H1 (cell line): Measurements from ENCODE around the gene METRNL. TPM values are rescaled to one million over a fixed set of nuclear protein-coding genes. Genes with fewer than 3 reads are reported as not detected.

Source experiments
- CTCF ChIA-PET: fragments of 300-600 bp; sonication (Branson Sonifier 250); formaldehyde crosslinking; loops from one replicate; lab custom pipeline; 2021; ENCODE audit not compliant: partially characterized antibody; lab: Charles Lee
- POLR2A ChIA-PET: fragments of 300-600 bp; sonication (Branson Sonifier 250); formaldehyde crosslinking; loops from one replicate; lab custom pipeline; 2021; ENCODE audit warnings: inconsistent platforms; ENCODE audit not compliant: partially characterized antibody; lab: Charles Lee
- DNase-seq, 2 experiments: peaks; one replicate each; pipeline versions ENCODE4 v3.0.0 to v3.0.0-alpha.2; 2010 to 2022; ENCODE audit warnings: low spot score in 2 of 2, low read depth in 1 of 2, mixed read lengths in 1 of 2
- FAIRE-seq: peaks from 2 replicates; lab custom pipeline; 2011; peaks lifted over from hg19 to GRCh38; lab: Jason Lieb, UNC
- H2AFZ ChIP-seq: 2 replicates; pipeline ENCODE4 v1.8.1; 2012; ENCODE audit warnings: low read length, inconsistent platforms
- H2AK5ac ChIP-seq: 2 replicates; pipeline ENCODE4 v1.6.1; 2013; ENCODE audit warnings: low read depth, low read length
- H2BK120ac ChIP-seq: replicated peaks from 2 replicates; pipeline ENCODE3; 2013; ENCODE audit warnings: low read depth, low read length, inconsistent platforms
- H2BK12ac ChIP-seq: 2 replicates; pipeline ENCODE4 v1.6.1; 2013; ENCODE audit warnings: low read depth, low read length
- H2BK15ac ChIP-seq: 2 replicates; pipeline ENCODE4 v1.6.1; 2013; ENCODE audit warnings: low read length
- H2BK20ac ChIP-seq: 2 replicates; pipeline ENCODE4 v1.6.1; 2013; ENCODE audit warnings: low read length
- H2BK5ac ChIP-seq: 2 replicates; pipeline ENCODE4 v1.6.1; 2013; ENCODE audit warnings: low read depth, low read length
- H3K14ac ChIP-seq: 2 replicates; pipeline ENCODE4 v1.6.1; 2013; ENCODE audit warnings: inconsistent platforms; ENCODE audit not compliant: insufficient read length
- H3K18ac ChIP-seq: 2 replicates; pipeline ENCODE4 v1.6.1; 2013; ENCODE audit warnings: low read length; ENCODE audit errors: extremely low read depth
- H3K23ac ChIP-seq: 2 replicates; pipeline ENCODE4 v1.6.1; 2013; ENCODE audit warnings: inconsistent platforms; ENCODE audit not compliant: insufficient read length
- H3K23me2 ChIP-seq: 2 replicates; pipeline ENCODE4 v1.6.1; 2013; ENCODE audit warnings: low read depth, low read length
- H3K27ac ChIP-seq: 2 replicates; pipeline ENCODE4 v1.6.1; 2011; ENCODE audit warnings: low read depth, low read length, inconsistent platforms
- H3K27me3 ChIP-seq, 4 experiments: replicated peaks in 1 of 4; 1 replicate in 1 of 4; 2 replicates in 3 of 4; pipeline versions ENCODE4 v1.6.1 to v1.8.1; 2011 to 2013; ENCODE audit warnings: low read length in 3 of 4, mild to moderate bottlenecking in 3 of 4, inconsistent platforms in 2 of 4, mixed read lengths in 2 of 4, moderate library complexity in 1 of 4; ENCODE audit not compliant: control insufficient read depth in 3 of 4, insufficient read depth in 3 of 4; ENCODE audit errors: extremely low read depth in 1 of 4
- H3K36me3 ChIP-seq, 4 experiments: 2 replicates each; pipeline versions ENCODE4 v1.6.1 to v1.8.1; 2011 to 2013; ENCODE audit warnings: mild to moderate bottlenecking in 4 of 4, low read length in 3 of 4, moderate library complexity in 2 of 4, control low read depth in 1 of 4, inconsistent platforms in 1 of 4; ENCODE audit not compliant: insufficient read depth in 4 of 4, control insufficient read depth in 2 of 4
- H3K4ac ChIP-seq: replicated peaks from 2 replicates; pipeline ENCODE3; 2013; ENCODE audit warnings: low read length, low read depth, mixed read lengths, inconsistent platforms; ENCODE audit not compliant: insufficient read length
- H3K4me1 ChIP-seq, 4 experiments: replicated peaks in 1 of 4; 1 replicate in 1 of 4; 2 replicates in 3 of 4; pipeline versions ENCODE4 v1.6.1 to v1.8.1; 2011 to 2013; ENCODE audit warnings: low read length in 3 of 4, inconsistent platforms in 2 of 4, mixed read lengths in 1 of 4; ENCODE audit not compliant: insufficient read depth in 4 of 4, control insufficient read depth in 3 of 4
- H3K4me2 ChIP-seq, 2 experiments: 2 replicates each; pipeline versions ENCODE4 v1.6.1 to v1.8.1; 2011 to 2013; ENCODE audit warnings: low read depth in 2 of 2, low read length in 2 of 2, control low read depth in 1 of 2, inconsistent platforms in 1 of 2, mild to moderate bottlenecking in 1 of 2; ENCODE audit not compliant: insufficient read depth in 1 of 2
- H3K4me3 ChIP-seq, 4 experiments: fragments of 200-600, 300-600 bp in 1 of 4; sonication (generic), shearing (Covaris generic), sonication (Bioruptor Twin) in 1 of 4; 2 replicates each; pipeline versions ENCODE4 v1.5.1 to v1.8.1; 2011 to 2016; ENCODE audit warnings: low read length in 4 of 4, low read depth in 3 of 4, control low read depth in 2 of 4, inconsistent platforms in 2 of 4, mild to moderate bottlenecking in 2 of 4, mixed read lengths in 1 of 4, moderate library complexity in 1 of 4; ENCODE audit not compliant: insufficient read depth in 2 of 4; ENCODE audit errors: extremely low read depth in 1 of 4
- H3K56ac ChIP-seq: replicated peaks from 2 replicates; pipeline ENCODE3; 2013; ENCODE audit warnings: low read depth, mild to moderate bottlenecking, mixed read lengths, low read length, inconsistent platforms; ENCODE audit not compliant: insufficient read length
- H3K79me1 ChIP-seq: 2 replicates; pipeline ENCODE4 v1.6.1; 2013; ENCODE audit warnings: low read depth, low read length, control low read depth
- H3K79me2 ChIP-seq, 2 experiments: 2 replicates each; pipeline versions ENCODE4 v1.6.1 to v1.8.1; 2012 to 2013; ENCODE audit warnings: low read length in 2 of 2, mild to moderate bottlenecking in 2 of 2, inconsistent platforms in 1 of 2; ENCODE audit not compliant: insufficient read depth in 2 of 2, control insufficient read depth in 1 of 2
- H3K9ac ChIP-seq, 4 experiments: replicated peaks in 1 of 4; 1 replicate in 1 of 4; 2 replicates in 3 of 4; pipeline versions ENCODE4 v1.6.1 to v1.8.1; 2011 to 2013; ENCODE audit warnings: low read depth in 3 of 4, low read length in 3 of 4, control low read depth in 2 of 4, mild to moderate bottlenecking in 2 of 4, moderate library complexity in 2 of 4, inconsistent platforms in 1 of 4; ENCODE audit errors: extremely low read depth in 1 of 4
- H3K9me3 ChIP-seq, 2 experiments: 2 replicates each; pipeline versions ENCODE4 v1.6.1 to v1.8.1; 2012 to 2013; ENCODE audit warnings: mild to moderate bottlenecking in 2 of 2, moderate library complexity in 2 of 2, control low read depth in 1 of 2, inconsistent platforms in 1 of 2, low read depth in 1 of 2, low read length in 1 of 2, mixed read lengths in 1 of 2; ENCODE audit not compliant: insufficient read depth in 2 of 2
- H4K20me1 ChIP-seq, 2 experiments: replicated peaks in 1 of 2; 2 replicates each; pipeline versions ENCODE3 to v1.8.1; 2011 to 2013; ENCODE audit warnings: inconsistent platforms in 2 of 2, low read length in 2 of 2, mild to moderate bottlenecking in 1 of 2; ENCODE audit not compliant: insufficient read depth in 2 of 2, control insufficient read depth in 1 of 2
- H4K5ac ChIP-seq: 2 replicates; pipeline ENCODE4 v1.6.1; 2013; ENCODE audit warnings: low read length, low read depth, mixed read lengths, inconsistent platforms; ENCODE audit not compliant: insufficient read length
- H4K8ac ChIP-seq: 2 replicates; pipeline ENCODE4 v1.8.0; 2013; ENCODE audit warnings: mild to moderate bottlenecking, moderate library complexity, low read length, inconsistent platforms; ENCODE audit not compliant: insufficient read depth; ENCODE audit errors: extremely low read depth
- H4K91ac ChIP-seq: replicated peaks from 2 replicates; pipeline ENCODE3; 2013; ENCODE audit warnings: low read length, mixed read lengths, inconsistent platforms; ENCODE audit not compliant: insufficient read length
- GTF2F1 ChIP-seq: IDR thresholded peaks from 2 replicates; pipeline ENCODE4 v1.6.1; 2012; ENCODE audit warnings: low read depth, low read length, improper control_type of control experiment, borderline replicate concordance
- KDM4A ChIP-seq: IDR thresholded peaks from one replicate; pipeline ENCODE4 v1.7.1; 2012; ENCODE audit warnings: low read depth, mild to moderate bottlenecking, moderate library complexity, low read length, inconsistent platforms; ENCODE audit not compliant: severe bottlenecking
- MAFK ChIP-seq: IDR thresholded peaks from 2 replicates; pipeline ENCODE4 v1.6.1; 2012; ENCODE audit warnings: low read depth, mild to moderate bottlenecking, improper control_type of control experiment, low read length
- POLR2AphosphoS5 ChIP-seq: IDR thresholded peaks from 2 replicates; pipeline ENCODE4 v1.6.1; 2011; ENCODE audit warnings: low read depth, low read length
- RAD21 ChIP-seq, 2 experiments: IDR thresholded peaks in 1 of 2; conservative IDR thresholded peaks in 1 of 2; 2 replicates each; pipeline ENCODE4 v1.6.1; 2011; ENCODE audit warnings: low read depth in 2 of 2, low read length in 2 of 2, improper control_type of control experiment in 1 of 2, inconsistent platforms in 1 of 2, mild to moderate bottlenecking in 1 of 2, moderate library complexity in 1 of 2
- SP2 ChIP-seq: IDR thresholded peaks from 2 replicates; pipeline ENCODE4 v1.6.1; 2012; ENCODE audit warnings: mild to moderate bottlenecking, low read length, inconsistent platforms
- WGBS, 2 experiments: shearing (Covaris generic) in 1 of 2; methylation state at CpG; one replicate each; pipeline versions ENCODE4 v1.1.6 to v1.1.7; 2013 to 2015; ENCODE audit warnings: low lambda C conversion rate in 2 of 2, mixed read lengths in 2 of 2, inconsistent platforms in 1 of 2, low coverage in 1 of 2, missing lambda C conversion rate in 1 of 2; ENCODE audit not compliant: insufficient replicate concordance in 2 of 2, insufficient coverage in 1 of 2, insufficient read length in 1 of 2; ENCODE audit errors: extremely low coverage in 1 of 2, missing lambda C conversion rate in 1 of 2; 5-methylcytosine and 5-hydroxymethylcytosine counted together
- polyA plus RNA-seq, 7 experiments: library from polyadenylated mRNA; depleted of rRNA in 3 of 7; stranded (reverse) in 5 of 7; unstranded in 2 of 7; fragments of >200 nt in 5 of 7; fragments of 200-250 nt in 2 of 7; gene quantifications; 1 replicate in 5 of 7; 2 replicates in 1 of 7; 4 replicates in 1 of 7; pipeline versions ENCODE4 v1.2.1 to v1.2.3, GENCODE V29; 2011 to 2013; ENCODE audit warnings: missing spikeins in 2 of 7, mixed read lengths in 2 of 7
- total RNA-seq: library from RNA; stranded (reverse); fragmentation: NEBNext Ultra II Directional; extraction: Animal tissue kit (Norgen Biotek cat#: 25700); gene quantifications from 2 replicates; pipeline ENCODE4 v1.2.1, GENCODE V29; 2021

Gene METRNL
- total and polyA plus RNA-seq, 2 of the 8 experiments (the other 6 are each of a cell fraction or from before 2014, with no cell fraction given): 13.9 to 14.2 TPM

DNA sequence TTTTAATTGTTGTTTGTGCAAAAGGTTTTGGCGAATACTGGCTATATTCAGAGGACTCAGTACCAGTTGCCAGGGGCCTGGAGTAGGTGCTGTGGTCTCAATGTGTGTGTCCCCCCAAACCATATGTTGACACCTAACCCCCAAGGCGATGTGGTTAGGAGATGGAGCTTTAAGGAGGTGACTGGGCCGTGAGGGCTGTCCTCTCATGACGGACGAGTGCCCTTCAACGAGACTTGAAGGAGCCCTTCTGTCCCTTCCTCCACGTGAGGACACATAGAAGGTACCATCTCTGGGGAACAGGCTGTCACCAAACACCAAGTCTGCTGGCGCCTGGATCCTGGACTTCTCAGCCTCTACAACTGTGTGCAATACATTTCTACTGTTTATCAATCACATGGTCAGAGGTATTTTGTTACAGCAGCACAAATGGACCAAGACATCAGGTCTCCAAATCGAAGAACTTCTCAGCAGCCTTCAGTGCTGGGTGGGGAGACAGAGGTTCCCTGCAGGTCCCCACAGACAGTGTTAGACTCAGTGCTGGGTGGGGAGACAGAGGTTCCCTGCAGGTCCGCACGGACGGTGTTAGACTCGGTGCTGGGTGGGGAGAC, 24.8 kb upstream of the METRNL start:
- Histone ChIP-seq H4K8ac (no peak overlapping the region), H3K4me1 (peaks cover 0 to 14% (median 7%) of the 10 kb centered on the region in 4 experiments; a peak in 6 of 7 replicates), H2BK12ac (no peak overlapping the region), H2AFZ (no peak overlapping the region), H3K4me2 (no peak overlapping the region), H3K27me3 (peaks cover 0 to 5% (median 0%) of the 10 kb centered on the region in 4 experiments; a peak in 1 of 7 replicates), H3K4me3 (no peak overlapping the region), H2BK20ac (no peak overlapping the region), H3K14ac (no peak overlapping the region), H2BK5ac (no peak overlapping the region), H4K20me1 (peaks cover 0 to 3% of the 10 kb centered on the region in 2 experiments), H3K9ac (no peak overlapping the region), H3K18ac (no peak overlapping the region), H3K9me3 (no peaks in the 10 kb centered on the region), H3K27ac (no peak overlapping the region), H3K36me3 (no peaks in the 10 kb centered on the region), H4K91ac (no peak overlapping the region), H3K79me2 (no peaks in the 10 kb centered on the region), H3K23ac (no peak overlapping the region), H3K79me1 (no peaks in the 10 kb centered on the region), H3K23me2 (peaks cover 11% of the 10 kb centered on the region; the same call in 1 of the 2 replicates), H2BK120ac (no peak overlapping the region), H2AK5ac (no peak overlapping the region), H3K56ac (no peak overlapping the region), H2BK15ac (no peak overlapping the region), H3K4ac (no peak overlapping the region), H4K5ac (no peak overlapping the region)
- no peak for FAIRE-seq
- peak in 1 of 2 experiments; percentile 29 for DNase-seq
- ChIA-PET POLR2A (no interaction called here), CTCF (no interaction called here)
- WGBS, 2 experiments: 84% methylated on average over 9 of the region's 13 CpGs; no CpG with 5 or more reads in 1 of the 2 experiments
- TF ChIP-seq POLR2AphosphoS5 (no peak), RAD21 (IDR thresholded peaks at IDR 0.05 in 1 of 2, conservative IDR thresholded peaks at IDR 0.05 in 1 of 2; ENCODE audit: low read depth in 2 of 2, low read length in 2 of 2) (no peak), SP2 (no peak), GTF2F1 (no peak), MAFK (no peak), KDM4A (no peak)
